Measurements from ENCODE around the gene TCF7L1. TPM values are rescaled to one million over a fixed set of nuclear protein-coding genes. Genes with fewer than 3 reads are reported as not detected.
"Not testable (repeated sequence)": the region's sequence is repeated elsewhere in the genome, so short reads cannot be mapped to it uniquely, and the experiment has no call there.

Gene TCF7L1
- total and polyA plus RNA-seq, 2 donors (not counting 3 experiments of a cell fraction or from before 2014, with no cell fraction given): 9.6 to 17.4 TPM

DNA sequence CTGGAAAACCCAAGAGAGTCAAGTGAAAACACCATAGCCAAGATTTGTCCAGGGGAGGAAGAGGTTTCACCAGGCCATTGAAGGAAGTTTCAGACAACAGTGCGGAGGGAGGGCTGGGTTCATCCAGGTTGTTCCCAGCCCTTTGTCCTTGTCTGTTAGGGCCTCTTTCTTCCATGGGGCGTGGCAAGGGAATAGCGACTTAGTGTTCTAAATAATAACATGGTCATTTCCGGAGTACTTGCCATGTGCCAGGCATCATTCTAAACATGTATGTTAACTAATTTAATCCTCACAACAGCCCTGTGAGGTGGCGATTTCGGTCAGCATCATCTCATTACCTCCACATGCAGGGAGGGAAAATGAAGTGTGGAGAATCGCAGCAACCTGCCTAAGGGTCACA lies 77.3 kb downstream of the TCF7L1 start:
- H4K20me1 ChIP-seq (replicated peaks; ENCODE audit: control insufficient read depth, extremely low read depth, insufficient read depth, low read length): no peaks in the 10 kb centered on the region
- CTCF ChIA-PET: interaction anchor here (1.7 kb wide), 1 partner anchor 60 kb away, joined by 5 read pairs; no protein-coding TSS in a partner anchor
- no peak for FAIRE-seq

DNA sequence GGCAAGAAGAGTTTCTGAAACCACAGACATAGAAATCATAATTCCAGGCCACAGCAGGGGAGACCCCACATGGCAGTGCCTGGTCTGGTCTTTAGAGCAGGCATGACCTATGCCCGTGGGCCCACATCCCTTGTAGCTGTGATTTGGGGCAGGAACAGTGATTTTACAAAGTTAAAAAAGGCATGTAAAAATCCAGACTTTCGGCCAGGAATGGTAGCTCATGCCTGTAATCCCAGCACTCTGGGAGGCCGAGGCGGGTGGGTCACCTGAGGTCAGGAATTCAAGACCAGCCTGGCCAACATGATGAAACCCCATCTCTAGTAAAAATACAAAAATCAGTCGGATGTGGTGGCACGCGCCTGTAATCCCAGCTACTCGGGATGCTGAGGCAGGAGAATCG lies 78.4 kb downstream of the TCF7L1 start:
- FAIRE-seq; H3K9me1 ChIP-seq (replicated peaks; ENCODE audit: control insufficient read depth, extremely low read depth, insufficient read depth, low read length); POLR2A ChIA-PET; H3K4me1 ChIP-seq (ENCODE audit: control insufficient read depth, extremely low read depth, insufficient read depth, low read length); H3K79me2 ChIP-seq (ENCODE audit: control insufficient read depth, insufficient read depth, low read length); BruUV-seq (replicated peaks); H3K27ac ChIP-seq (ENCODE audit: insufficient read depth, low read depth, low read length); dilution Hi-C loops (cut with MboI; ENCODE audit: extremely low pct_ligation_motif_present, low sequenced_read_pairs); H3K4me2 ChIP-seq (ENCODE audit: insufficient read depth, low read length); H3K9me3 ChIP-seq (replicated peaks; ENCODE audit: control insufficient read depth, insufficient read depth, low read length); DNase-seq (ENCODE audit: low read depth, low spot score); H4K20me1 ChIP-seq (replicated peaks; ENCODE audit: control insufficient read depth, extremely low read depth, insufficient read depth, low read length); H3K4me3 ChIP-seq (replicated peaks in 1 of 3; ENCODE audit: insufficient read depth in 1 of 3, low read depth in 1 of 3, low read length in 3 of 3); H3K36me3 ChIP-seq (ENCODE audit: control insufficient read depth in 2 of 2, extremely low read depth in 1 of 2, insufficient read depth in 2 of 2, low read length in 2 of 2); H2AFZ ChIP-seq (ENCODE audit: low read depth, low read length); intact Hi-C loops (cut with micrococcal nuclease); H3K9ac ChIP-seq (replicated peaks; ENCODE audit: extremely low read depth, insufficient read depth, low read length); H3K27me3 ChIP-seq (ENCODE audit: control insufficient read depth in 2 of 2, insufficient read depth in 2 of 2, low read length in 2 of 2): not testable (repeated sequence)
- CTCF ChIA-PET: interaction anchor here (1.7 kb wide), 2 partner anchors 59 to 145 kb away, joined by 5 read pairs; no protein-coding TSS in a partner anchor

More for the DNA sequence above, 77.3 kb downstream of the TCF7L1 start:
- Histone ChIP-seq H3K36me3 (ENCODE audit: control insufficient read depth in 2 of 2, extremely low read depth in 1 of 2, insufficient read depth in 2 of 2, low read length in 2 of 2) (no peaks in the 10 kb centered on the region), H3K9me1 (replicated peaks; ENCODE audit: control insufficient read depth, extremely low read depth, insufficient read depth, low read length) (no peaks in the 10 kb centered on the region), H3K9me3 (replicated peaks; ENCODE audit: control insufficient read depth, insufficient read depth, low read length) (no peaks in the 10 kb centered on the region), H3K27me3 (ENCODE audit: control insufficient read depth in 2 of 2, insufficient read depth in 2 of 2, low read length in 2 of 2) (no peaks in the 10 kb centered on the region), H2AFZ (ENCODE audit: low read depth, low read length) (no peak overlapping the region), H3K27ac (ENCODE audit: insufficient read depth, low read depth, low read length) (no peak overlapping the region), H3K4me1 (ENCODE audit: control insufficient read depth, extremely low read depth, insufficient read depth, low read length) (no peaks in the 10 kb centered on the region), H3K9ac (replicated peaks; ENCODE audit: extremely low read depth, insufficient read depth, low read length) (no peak overlapping the region), H3K4me3 (replicated peaks in 1 of 3; ENCODE audit: insufficient read depth in 1 of 3, low read depth in 1 of 3, low read length in 3 of 3) (no peak overlapping the region), H3K79me2 (ENCODE audit: control insufficient read depth, insufficient read depth, low read length) (no peaks in the 10 kb centered on the region), H3K4me2 (ENCODE audit: insufficient read depth, low read length) (no peak overlapping the region)
- TF ChIP-seq GATA2 (IDR thresholded peaks at IDR 0.05; ENCODE audit: insufficient read depth, insufficient read length, low read depth, low read length) (no peak), FOS (IDR thresholded peaks at IDR 0.05; ENCODE audit: borderline replicate concordance, insufficient read depth, low read length) (no peak)
- no TSS peak for BruUV-seq (replicated peaks)
- dilution Hi-C loops (cut with MboI; ENCODE audit: extremely low pct_ligation_motif_present, low sequenced_read_pairs): no loop called here
- DNase-seq (ENCODE audit: low read depth, low spot score): no peak
- POLR2A ChIA-PET: no interaction called here
- intact Hi-C loops (cut with micrococcal nuclease): no loop called here

Measured in endothelial cell of umbilical vein (primary cell).